HCT116 (cell line): ENCODE results near the gene ADGRV1.

ENCODE experiments used
- CBX3 ChIP-seq: IDR thresholded peaks from 2 replicates; pipeline ENCODE4 v1.6.1; 2012; ENCODE audit warnings: low read depth
- CEBPB ChIP-seq: IDR thresholded peaks from 2 replicates; pipeline ENCODE4 v1.6.1; 2012; ENCODE audit warnings: low read depth
- CTCF ChIP-seq, 3 experiments: fragments of 200-600 bp in 1 of 3; sonication (generic) in 1 of 3; IDR thresholded peaks in 2 of 3; conservative IDR thresholded peaks in 1 of 3; 2 replicates each; pipeline ENCODE4 v1.5.1; 2012 to 2017; ENCODE audit warnings: low read depth in 2 of 3, low read length in 2 of 3, antibody characterized with exemption in 1 of 3, borderline replicate concordance in 1 of 3, control low read depth in 1 of 3, mild to moderate bottlenecking in 1 of 3, mixed read lengths in 1 of 3, mixed run types in 1 of 3, moderate library complexity in 1 of 3; ENCODE audit not compliant: insufficient read depth in 1 of 3
- EZH2 ChIP-seq: fragments of 200-600 bp; sonication (generic); IDR thresholded peaks from 2 replicates; pipeline ENCODE4 v1.6.1; 2017; ENCODE audit warnings: antibody characterized with exemption, mixed run types
- MAX ChIP-seq: IDR thresholded peaks from 2 replicates; pipeline ENCODE4 v1.6.1; 2012
- POLR2A ChIP-seq: IDR thresholded peaks from 2 replicates; pipeline ENCODE4 v1.7.0; 2011; ENCODE audit warnings: borderline replicate concordance; ENCODE audit not compliant: insufficient read depth, insufficient read length; ENCODE audit errors: extremely low read depth
- POLR2AphosphoS5 ChIP-seq: IDR thresholded peaks from 2 replicates; pipeline ENCODE4 v1.6.1; 2011; ENCODE audit warnings: mild to moderate bottlenecking, low read depth, low read length, moderate library complexity
- REST ChIP-seq: IDR thresholded peaks from 2 replicates; pipeline ENCODE4 v1.6.1; 2012; ENCODE audit warnings: low read depth
- SP1 ChIP-seq: IDR thresholded peaks from 2 replicates; pipeline ENCODE4 v1.6.1; 2012; ENCODE audit warnings: low read depth
- TCF7L2 ChIP-seq: IDR thresholded peaks from 2 replicates; pipeline ENCODE4 v1.7.0; 2011; ENCODE audit warnings: borderline replicate concordance, inconsistent platforms; ENCODE audit not compliant: insufficient read depth, insufficient read length; ENCODE audit errors: extremely low read depth
- YY1 ChIP-seq: IDR thresholded peaks from 2 replicates; pipeline ENCODE4 v1.6.1; 2011; ENCODE audit warnings: low read length, low read depth, moderate library complexity, mild to moderate bottlenecking; ENCODE audit not compliant: insufficient replicate concordance; ENCODE audit errors: extremely low read depth
- ZFX ChIP-seq: fragments of 450-650 bp; IDR thresholded peaks from 2 replicates; pipeline ENCODE4 v1.6.1; 2017
- ZNF274 ChIP-seq: fragments of 200-500 bp; sonication (Bioruptor generic); IDR thresholded peaks from 2 replicates; pipeline ENCODE4 v1.6.1; 2014; ENCODE audit warnings: mild to moderate bottlenecking, low read depth, low read length, inconsistent platforms
- TF ChIP-seq, protein P1 (sequence below): IDR thresholded peaks from 2 replicates; pipeline ENCODE4 v1.6.1; 2012

- TF ChIP-seq CTCF (IDR thresholded peaks at IDR 0.05 in 2 of 3, conservative IDR thresholded peaks at IDR 0.05 in 1 of 3; ENCODE audit: borderline replicate concordance in 1 of 3, insufficient read depth in 1 of 3, low read depth in 2 of 3, low read length in 2 of 3) (no peak), POLR2A (no peak), ZFX (no peak), EZH2 (no peak), MAX (no peak), TCF7L2 (no peak), CBX3 (no peak), YY1 (no peak), POLR2AphosphoS5 (no peak), SP1 (no peak), CEBPB (no peak), ZNF274 (no peak), REST (no peak)
- TF ChIP-seq, protein P1, sequence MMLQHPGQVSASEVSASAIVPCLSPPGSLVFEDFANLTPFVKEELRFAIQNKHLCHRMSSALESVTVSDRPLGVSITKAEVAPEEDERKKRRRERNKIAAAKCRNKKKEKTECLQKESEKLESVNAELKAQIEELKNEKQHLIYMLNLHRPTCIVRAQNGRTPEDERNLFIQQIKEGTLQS = no peak
Measured at GRCh38 chr5:90632791-90633190, 74.2 kb downstream of the ADGRV1 start.
